Measurements from ENCODE around the gene LCOR. TPM values are rescaled to one million over a fixed set of nuclear protein-coding genes. Genes with fewer than 3 reads are reported as not detected.
A peak's percentile ranks its signal among the peaks of the same experiment; 100 is the strongest.

LCOR gene
- total and polyA plus RNA-seq, 9 of the 15 experiments (the other 6 are each of a cell fraction or from before 2014, with no cell fraction given): 3.6 to 25.2 (median 14.4) TPM

- TF ChIP-seq E2F6 (IDR thresholded peaks at IDR 0.05; ENCODE audit: borderline replicate concordance in 1 of 2, extremely low read depth in 1 of 2, insufficient read depth in 1 of 2, insufficient read length in 1 of 2, low read depth in 1 of 2, low read length in 1 of 2, poor library complexity in 1 of 2, severe bottlenecking in 1 of 2): peak; percentile 31 to 68
- TF ChIP-seq PHB (CRISPR knock-in tag; IDR thresholded peaks at IDR 0.05): no peak
- TF ChIP-seq ARID2 (IDR thresholded peaks at IDR 0.05): no peak
- TF ChIP-seq TARDBP (IDR thresholded peaks at IDR 0.05): no peak
- TF ChIP-seq NEUROD1 (IDR thresholded peaks at IDR 0.05; ENCODE audit: borderline replicate concordance, low read depth, low read length, partially characterized antibody): no peak
- TF ChIP-seq KLF6 (CRISPR knock-in tag; IDR thresholded peaks at IDR 0.05; ENCODE audit: borderline replicate concordance): no peak
- no peak for TF ChIP-seq MTF1 (CRISPR knock-in tag; IDR thresholded peaks at IDR 0.05; ENCODE audit: borderline replicate concordance)
- TF ChIP-seq NCOA1 (IDR thresholded peaks at IDR 0.05; ENCODE audit: low read depth): no peak
- TF ChIP-seq ZSCAN29 (IDR thresholded peaks at IDR 0.05): no peak
- TF ChIP-seq CCAR2 (IDR thresholded peaks at IDR 0.05; ENCODE audit: low read depth, low read length): no peak
- no peak for TF ChIP-seq ZNF354B (CRISPR knock-in tag; IDR thresholded peaks at IDR 0.05)
- TF ChIP-seq ZNF398 (CRISPR knock-in tag; IDR thresholded peaks at IDR 0.05): no peak
- TF ChIP-seq SNAPC5 (CRISPR knock-in tag; IDR thresholded peaks at IDR 0.05): no peak
- no peak for TF ChIP-seq HDAC8 (tag; IDR thresholded peaks at IDR 0.05)
- no peak for TF ChIP-seq HOMEZ (CRISPR knock-in tag; IDR thresholded peaks at IDR 0.05)
- TF ChIP-seq SRSF3 (IDR thresholded peaks at IDR 0.05; ENCODE audit: insufficient read depth, low read length): no peak
- TF ChIP-seq TBL1XR1 (IDR thresholded peaks at IDR 0.05; ENCODE audit: low read length in 2 of 2): peak; percentile 15 to 49; a peak in 2 of 4 replicates
- TF ChIP-seq PTTG1 (tag; IDR thresholded peaks at IDR 0.05; ENCODE audit: low read depth): no peak
- no peak for TF ChIP-seq TCF15 (CRISPR knock-in tag; IDR thresholded peaks at IDR 0.05)
- no peak for TF ChIP-seq CREB5 (CRISPR knock-in tag; IDR thresholded peaks at IDR 0.05)
These were observed at the start of gene LCOR (continued) for GRCh38 chr10:96831867-96832720.
